Renal cortex interstitium (tissue), 11 donors: ENCODE data around the gene TBC1D2B. TPM values are rescaled to one million over a fixed set of nuclear protein-coding genes. Genes with fewer than 3 reads are reported as not detected.
"Not testable (repeated sequence)": the region's sequence is repeated elsewhere in the genome, so short reads cannot be mapped to it uniquely, and the experiment has no call there.

Experiments used
- DNase-seq, 11 donors: peaks; one replicate each; pipeline ENCODE4 v3.0.0-alpha.2; 2013; ENCODE audit warnings: low read depth in 9 of 11, low spot score in 4 of 11; ENCODE audit errors: extremely low read depth in 1 of 11
- polyA plus RNA-seq, 3 donors: library from polyadenylated mRNA; unstranded; fragments of 120-200 nt; gene quantifications; one replicate each; pipeline ENCODE4 v1.2.1, GENCODE V29; 2013; ENCODE audit not compliant: insufficient read length in 3 of 3

The TBC1D2B gene
- polyA plus RNA-seq, 3 donors, result 27.7 to 30.5 (median 29.8) TPM

DNA sequence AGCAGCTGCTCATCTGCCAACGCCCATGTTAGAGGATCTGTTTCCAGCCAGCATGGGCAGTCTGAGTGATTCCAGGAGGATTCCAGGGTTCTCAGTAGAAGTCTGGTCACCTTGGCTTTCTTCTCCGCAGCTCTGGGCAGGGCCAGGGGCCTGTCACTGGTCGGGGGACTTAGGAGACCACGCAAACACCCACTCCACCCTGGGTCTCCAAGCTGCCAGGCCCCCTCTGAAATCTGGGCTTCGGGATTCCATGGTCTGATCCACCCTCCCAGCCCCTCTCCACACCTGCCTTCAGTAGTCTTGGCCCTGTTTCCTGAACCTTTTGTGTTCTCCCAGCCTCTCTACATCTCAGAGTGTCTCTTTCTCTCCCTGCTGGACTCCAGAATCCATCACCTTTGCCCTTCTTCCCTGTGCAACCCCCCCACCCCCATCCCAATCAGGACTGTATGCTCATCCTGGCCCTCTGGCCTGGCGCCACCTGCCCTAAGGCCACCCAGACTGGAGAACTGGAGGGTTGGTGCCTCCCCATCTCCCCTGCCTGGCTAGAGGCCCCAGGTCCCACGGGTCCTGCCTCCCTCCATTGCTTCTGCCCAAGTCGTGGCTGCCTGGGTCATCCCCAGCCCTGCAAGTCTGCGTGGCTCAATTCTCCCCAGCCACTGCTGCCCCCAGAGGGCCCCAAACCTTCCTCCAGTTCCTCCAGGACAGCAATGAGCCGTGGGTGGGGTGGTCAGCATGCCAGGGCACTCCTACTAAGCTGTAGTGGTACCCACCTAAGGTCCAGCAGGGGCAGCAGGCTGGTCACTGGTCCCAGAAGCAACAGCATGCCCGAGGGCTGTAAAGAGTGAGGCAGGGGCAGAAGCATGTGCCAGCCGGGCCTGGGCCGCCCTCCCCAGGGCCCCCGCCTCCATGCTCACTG, 102.8 kb downstream of the TBC1D2B start:
- no peak for DNase-seq

DNA sequence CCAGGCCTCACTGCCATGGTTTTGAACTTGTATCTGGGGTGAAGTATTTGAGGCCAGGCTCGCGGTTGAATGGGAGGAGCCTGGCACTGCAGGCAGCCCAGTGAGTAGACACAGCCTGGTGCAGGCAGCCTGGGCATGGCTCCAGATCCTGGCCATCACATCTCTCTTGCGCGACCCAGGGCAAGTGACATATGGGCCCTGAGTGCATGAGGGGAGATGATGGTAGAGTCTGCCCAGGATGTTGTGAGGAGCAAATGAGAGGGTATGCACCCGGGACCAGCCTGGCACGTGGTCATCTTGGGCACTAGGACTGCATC, 103.5 kb downstream of the TBC1D2B start:
- no peak for DNase-seq

DNA sequence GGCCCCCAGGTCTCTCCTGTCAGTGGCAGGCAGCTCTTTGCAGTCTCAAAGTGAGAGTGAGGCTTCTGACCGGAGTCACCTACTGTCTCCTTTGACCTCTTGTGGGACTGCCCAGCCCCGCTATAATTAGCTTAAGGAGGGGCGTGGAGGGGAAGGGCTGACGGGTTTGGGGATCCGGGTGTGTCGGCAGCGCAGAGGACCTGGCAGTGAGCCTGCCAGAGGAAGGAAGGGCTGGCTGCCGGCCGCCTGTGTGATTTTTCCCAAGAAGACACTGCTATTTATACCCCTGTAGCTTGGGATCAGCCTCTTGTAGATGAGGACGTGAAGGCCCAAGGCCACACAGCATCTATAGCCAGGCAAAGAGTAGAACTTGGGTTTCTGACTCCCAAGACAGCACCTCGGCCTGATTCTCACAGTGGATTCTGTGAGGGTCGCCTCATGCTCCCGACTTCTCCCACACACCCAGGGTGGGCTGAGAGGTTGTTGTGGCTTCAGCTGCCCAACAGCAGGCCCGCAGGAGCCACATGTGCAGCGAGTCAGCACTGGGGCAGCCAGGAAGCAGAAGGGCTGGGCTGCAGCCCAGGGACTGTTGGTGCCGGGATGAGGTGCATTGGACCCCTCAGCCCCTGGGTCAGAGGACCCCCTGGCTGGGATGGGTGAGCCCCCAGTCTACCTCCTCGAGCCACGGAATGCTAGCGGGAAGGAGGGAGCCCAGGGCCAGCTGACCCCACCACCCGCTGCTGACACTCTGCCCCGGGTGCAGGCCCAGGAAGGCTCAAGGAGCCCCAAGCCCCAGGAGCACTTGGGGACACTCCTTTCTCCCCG, 104.0 kb downstream of the TBC1D2B start:
- DNase-seq, result not testable (repeated sequence)

DNA sequence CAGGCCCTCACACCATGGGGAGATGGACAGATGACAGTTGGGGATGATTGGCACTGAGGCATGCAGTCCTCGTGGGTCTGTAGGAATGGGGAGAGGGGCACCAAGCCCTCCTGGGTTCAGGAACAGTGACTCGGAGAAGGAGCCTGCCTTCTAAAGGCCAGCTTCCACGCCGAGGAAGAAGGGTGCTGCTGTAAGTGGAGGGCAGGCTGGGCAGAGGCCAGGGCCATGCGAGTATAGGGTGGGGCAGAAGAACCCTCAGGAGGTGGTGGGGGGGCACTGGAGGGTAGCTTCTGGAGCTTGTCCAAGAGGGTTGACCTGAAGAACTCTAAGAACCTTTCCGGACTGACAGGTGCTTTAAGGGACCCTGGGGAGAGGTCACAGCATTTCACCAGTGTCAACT, 104.8 kb downstream of the TBC1D2B start:
- DNase-seq, result not testable (repeated sequence)

DNA sequence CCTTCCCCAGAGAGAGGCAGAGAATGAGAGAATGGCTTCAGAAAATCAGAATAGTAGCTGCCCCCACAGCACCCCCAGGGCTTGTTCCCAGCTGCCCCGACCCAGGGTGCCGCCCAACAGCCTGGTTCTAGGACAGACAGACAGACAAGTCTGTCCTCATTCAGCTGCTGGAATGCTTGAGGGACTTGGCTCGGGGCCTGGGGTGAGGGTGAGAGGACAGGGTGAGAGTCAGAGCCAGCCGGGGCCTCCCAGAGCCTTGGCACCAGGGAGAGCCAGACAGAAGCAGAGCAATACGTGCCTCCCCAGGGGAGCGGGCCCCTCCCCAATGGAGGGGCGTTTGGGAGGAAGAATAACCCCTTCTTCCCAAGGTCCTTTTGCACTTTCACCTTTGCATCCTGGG, 105.6 kb downstream of the TBC1D2B start:
- not testable (repeated sequence) for DNase-seq

DNA sequence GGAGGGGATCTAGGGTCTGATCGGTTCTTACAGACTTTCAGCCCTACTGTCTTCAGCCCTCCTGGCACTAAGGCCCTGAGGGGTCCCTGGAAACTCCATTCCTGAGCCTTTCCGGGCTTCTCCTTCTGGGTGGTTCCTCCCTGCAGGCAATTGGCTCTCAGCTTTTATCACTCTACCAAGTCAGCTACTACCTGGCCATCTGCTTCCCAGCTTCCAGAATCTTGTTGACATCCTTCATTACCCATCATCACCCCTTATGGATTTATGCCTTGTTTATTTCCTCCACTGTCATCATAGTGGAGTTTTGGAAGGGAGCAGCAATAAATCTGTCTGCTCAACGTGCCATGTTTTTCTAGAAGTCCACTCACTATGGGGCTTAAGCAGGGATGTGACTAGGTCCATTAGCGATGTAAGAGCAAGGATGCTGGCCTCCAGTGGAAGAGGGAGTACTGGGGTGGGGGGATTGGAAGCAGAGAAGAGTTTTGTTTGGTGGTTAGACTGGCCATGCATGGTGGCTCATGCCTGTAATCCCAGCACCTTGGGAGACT, 106.6 kb downstream of the TBC1D2B start:
- DNase-seq, result not testable (repeated sequence)

DNA sequence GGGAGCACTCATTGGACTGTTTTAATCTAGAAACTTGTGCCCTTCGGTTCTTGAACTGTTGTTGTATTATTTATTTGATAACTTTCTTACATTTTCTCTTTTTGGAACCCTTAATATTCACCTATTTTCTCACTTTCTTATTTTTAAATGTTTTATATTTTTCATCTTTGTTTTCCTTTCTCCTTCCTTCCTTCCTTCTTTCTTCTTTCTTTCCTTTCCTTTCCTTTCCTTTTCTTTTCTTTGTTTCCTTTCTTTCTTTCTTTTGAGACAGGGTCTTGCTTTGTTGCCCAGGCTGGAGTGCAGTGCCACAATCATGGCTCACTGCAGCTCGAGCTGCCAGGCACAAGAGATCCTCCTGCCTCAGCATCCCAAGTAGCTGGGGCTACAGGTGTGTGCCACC, 108.5 kb downstream of the TBC1D2B start:
- DNase-seq, result no peak

DNA sequence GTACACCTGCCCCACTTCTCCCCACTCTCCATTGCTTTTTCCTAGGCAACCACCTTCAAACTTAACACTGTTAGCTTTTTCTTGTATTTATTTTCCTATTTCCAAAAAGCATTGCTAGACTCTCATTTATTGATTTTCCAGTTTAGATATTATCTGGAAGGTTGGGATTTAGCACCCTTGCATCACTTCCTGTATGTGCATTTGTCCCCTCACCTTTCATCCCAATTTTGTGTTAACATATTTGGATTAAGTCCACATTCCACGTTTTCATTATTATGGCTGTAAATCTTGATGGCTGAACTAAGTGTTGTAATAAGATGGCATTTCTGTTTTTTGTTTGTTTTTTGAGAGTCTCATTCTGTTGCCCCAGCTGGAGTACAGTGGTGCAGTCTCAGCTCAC, 109.7 kb downstream of the TBC1D2B start:
- DNase-seq, result no peak

DNA sequence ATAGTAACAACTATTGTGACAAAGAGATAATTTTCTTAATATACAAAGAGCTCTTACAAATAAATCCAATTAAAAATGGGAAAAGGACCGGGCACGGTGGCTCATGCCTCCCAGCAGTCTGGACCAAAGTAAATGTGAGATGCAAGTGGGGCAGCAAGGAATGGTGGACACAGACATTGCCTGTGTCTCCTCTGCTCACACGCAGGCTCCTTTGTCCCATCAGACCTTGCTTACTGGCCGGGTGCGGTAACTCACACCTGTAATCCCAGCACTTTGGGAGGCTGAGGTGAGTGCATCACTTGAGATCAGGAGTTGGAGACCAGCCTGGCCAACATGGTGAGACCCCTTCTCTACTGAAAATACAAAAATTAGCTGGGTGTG, 110.3 kb downstream of the TBC1D2B start:
- DNase-seq, result not testable (repeated sequence)

DNA sequence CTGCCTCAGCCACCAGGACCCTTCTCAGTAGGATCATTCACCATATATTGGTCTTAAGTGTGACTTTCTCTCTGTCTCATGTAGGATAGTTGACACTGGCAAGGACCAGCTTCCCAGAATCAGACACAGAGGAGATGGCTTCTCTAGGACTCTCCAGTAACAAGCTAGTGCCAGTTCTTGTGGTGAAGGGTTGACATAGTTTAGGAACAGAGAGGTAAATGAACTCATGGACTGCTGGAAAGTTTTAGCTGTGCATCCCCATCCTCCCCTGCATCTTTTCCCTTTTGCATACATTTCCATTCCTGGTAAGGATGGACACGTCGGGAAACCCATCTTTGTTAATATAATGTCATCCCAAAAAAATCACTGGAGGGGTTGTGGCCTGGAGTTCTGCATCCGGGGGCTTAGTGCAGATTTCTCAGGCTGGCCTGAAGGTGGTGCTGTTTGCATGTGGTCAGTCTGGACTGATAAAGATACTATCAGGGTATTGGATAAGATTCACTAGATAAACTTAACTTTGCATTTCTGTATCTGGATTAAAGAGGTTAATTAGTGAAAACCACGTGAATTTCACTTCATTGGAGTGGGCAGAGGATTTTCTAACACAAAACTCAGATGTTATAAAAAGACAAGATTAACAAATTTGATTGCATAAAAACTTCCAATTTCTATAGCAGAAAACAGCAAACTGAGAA, 110.8 kb downstream of the TBC1D2B start:
- peak in 1 of 11 donors; percentile 32 for DNase-seq

DNA sequence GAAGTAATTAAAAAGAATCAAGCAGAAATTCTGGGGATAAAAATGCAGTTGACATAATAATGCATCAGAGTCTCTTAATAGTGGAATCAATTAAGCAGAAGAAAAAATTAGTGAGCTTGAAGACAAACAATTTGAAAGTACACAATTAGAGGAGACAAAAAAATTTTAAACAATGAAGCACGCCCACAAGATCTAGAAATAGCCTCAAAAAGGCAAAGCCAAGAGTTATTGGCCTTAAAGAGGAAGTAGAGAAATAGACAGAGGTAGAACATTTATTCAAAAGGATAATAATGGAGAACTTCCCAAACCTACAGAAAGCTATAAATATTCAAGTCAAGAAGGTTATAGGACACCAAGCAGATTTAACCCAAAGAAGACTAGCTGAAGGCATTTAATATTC, 113.3 kb downstream of the TBC1D2B start:
- no peak for DNase-seq

DNA sequence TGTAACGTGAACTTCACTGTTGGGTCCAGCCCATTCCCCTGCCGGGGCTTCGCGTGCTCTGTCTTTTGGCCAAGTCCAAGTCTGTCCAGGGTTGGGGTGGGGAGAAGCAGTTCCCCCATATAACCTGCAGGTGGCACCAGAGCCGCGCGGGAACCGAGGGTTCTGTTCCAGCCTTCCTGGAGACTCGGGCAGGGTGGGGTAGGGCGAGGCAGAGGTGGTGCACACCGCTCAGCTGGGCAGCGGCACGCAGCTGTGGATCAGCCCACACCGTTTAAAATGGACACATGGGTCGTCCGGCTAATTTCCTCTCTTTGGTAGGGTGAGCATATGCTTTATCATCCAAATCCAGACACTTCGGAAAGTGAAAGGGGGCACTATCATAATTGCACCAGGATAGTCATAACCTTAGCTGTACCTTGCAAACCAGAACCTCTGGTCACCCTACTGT, 118.1 kb downstream of the TBC1D2B start:
- peak; percentile 44 to 75 (median 67) for DNase-seq

DNA sequence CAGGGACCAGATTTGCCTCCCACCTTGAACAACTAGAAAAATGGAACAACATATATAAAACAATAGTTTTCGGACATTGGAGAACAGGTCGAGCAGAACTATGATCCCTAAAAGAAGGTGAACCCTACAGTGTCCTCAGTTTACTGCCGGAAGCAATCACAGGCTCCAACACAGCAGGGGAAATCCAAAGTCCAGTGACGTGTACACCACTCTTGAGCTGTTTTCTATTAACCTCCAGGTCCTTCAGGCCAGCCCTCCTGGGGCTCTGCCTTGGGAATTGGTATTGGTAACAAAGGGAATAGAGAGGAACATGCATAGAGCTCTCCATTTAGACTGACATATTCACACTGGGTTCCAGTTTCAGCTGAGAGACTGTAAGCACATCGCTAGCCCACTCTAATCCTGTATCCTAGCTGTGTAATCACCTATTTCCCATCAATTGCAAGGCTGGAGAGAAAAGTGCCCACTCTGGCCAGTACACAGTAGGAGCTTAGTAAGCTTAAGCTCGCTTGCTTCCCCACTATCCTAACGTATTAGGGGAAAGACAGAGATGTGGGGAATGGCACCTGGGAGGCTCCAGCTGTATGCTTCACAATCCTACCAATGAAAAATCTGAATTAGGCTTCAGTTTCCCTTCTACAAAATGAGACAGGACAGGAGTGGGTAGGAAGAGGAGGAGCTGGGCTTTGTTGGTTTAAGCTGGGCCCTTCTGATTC, 118.6 kb downstream of the TBC1D2B start:
- DNase-seq, result not testable (repeated sequence)

DNA sequence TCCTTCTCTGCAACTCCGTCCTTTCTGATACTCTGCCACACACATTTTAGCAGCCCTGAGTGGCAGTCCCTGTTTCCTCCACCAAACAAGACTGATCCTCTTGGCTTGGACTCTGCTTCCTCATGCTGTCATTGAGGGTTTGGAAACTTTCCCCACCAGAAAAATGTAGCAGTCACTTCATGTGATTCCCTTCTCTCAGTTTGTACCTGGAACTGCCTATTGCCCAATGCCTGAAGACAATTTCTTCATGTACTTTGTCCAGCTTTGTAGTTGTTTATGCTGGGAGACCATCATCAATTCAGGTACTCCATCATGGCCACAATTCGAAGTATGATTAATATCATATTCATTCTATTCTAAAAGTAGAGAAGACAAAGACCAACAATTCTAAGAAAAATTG, 119.5 kb downstream of the TBC1D2B start:
- DNase-seq, result not testable (repeated sequence)

DNA sequence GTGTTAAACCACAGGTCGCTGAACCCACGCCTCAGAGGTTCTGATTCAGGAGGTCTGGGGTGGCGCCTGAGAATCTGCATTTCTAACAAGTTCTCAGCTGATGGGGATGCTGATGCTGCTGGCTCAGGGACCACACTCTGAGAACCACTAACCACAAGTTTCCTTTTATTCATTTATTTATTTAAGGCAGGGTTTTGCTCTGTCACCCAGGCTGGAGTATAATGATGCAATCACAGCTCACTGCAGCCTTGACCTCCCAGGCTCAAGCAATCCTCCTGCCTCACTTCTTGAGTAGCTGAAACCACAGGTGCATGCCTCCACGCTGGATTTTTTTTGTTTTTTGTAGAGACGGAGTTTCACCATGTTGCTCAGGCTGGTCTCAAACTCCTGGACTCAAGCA, 123.6 kb downstream of the TBC1D2B start:
- not testable (repeated sequence) for DNase-seq

DNA sequence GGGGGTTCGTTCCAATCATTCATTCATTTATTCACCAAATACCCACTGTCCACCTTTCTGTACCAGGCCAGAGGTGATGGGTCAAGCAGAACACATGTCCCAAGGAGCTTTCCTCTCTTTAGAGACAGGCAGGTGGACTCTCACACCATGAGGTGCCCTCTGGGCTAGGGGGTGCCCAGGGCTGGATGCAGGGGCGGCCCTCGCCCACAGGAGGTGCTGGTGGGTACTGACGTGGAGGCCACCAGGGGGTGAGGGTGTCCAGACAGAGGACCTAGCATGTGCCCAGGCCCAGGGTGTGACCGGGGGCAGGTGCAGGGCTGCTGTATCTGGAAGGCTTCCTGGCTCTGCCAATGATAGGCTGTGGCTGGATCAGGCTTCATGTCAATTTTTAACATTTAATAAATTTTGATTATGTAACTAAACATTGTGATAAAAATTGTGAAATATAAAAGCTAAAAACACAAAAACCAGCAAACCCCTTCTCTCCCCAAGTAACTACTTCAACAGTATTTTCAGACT, 124.5 kb downstream of the TBC1D2B start:
- not testable (repeated sequence) for DNase-seq

DNA sequence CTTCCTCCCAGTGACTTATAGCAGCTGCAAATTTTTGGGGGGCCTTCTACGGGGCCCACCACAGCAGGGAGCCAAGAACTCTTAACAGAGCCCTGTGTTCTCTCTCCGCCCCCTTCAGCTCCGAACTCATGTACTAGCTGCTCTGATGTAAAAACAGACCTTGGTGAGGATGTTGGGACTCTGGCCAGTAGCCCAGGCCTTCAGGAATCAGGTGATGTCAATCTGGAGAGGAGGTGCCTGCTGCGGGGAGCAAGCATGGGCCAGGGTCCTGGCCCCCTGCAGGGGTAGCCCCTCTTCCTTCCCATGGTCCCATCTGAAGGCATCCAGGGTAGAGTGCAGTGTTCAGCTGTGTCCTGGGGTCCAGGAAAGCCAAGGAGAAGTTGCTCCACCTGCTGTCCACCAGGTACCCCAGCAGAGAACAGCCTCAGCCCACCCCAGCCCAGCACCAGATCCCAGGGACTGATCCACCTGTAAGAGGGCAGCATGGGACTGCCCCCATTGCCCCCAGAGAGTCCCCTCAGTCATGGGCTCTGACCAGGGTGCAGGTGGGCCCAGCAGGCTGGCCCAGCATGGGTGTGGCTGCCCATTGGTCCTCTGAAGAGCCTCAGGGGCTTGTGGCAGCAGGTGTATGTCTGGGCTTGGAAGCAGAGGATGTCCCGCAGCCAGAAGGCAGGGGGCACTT, 126.3 kb downstream of the TBC1D2B start:
- DNase-seq, result not testable (repeated sequence)

DNA sequence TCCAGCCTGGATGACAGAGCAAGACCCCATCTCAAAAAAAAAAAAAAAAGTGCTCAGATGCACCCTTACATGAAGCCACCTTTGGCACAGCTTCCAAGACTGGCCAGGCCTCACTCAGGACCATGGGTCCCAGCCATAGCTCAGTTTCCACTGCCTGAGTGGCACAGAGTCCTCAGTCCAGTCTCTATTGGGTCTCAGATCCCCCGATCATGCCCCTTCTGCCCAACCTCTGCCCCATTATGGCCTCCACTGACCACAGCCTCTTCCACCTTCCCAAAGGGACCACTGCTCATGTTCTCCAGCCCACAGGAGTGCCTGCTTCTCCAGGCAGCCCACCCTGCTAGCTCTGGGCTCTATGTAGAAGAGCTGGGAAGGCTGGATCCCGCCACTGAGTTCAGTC, 127.0 kb downstream of the TBC1D2B start:
- not testable (repeated sequence) for DNase-seq
